Left colon (tissue), 2 donors: ENCODE measurements around the gene PIM3. TPM values are rescaled to one million over a fixed set of nuclear protein-coding genes. Genes with fewer than 3 reads are reported as not detected.

Experiments
- ATAC-seq: fragments of 200-7000 bp; cut with Tn5 transposase; one replicate; pipeline ENCODE4 v1.9.1; 2020; ENCODE audit warnings: mild to moderate bottlenecking, moderate library complexity
- DNase-seq, 2 donors: peaks; one replicate each; pipeline ENCODE4 v3.0.0-alpha.2; 2020
- intact Hi-C, 2 donors: fragments of 100-400 bp; cut with DNase I in 1 of 2; cut with micrococcal nuclease in 1 of 2; formaldehyde crosslinking; loops; one replicate each; pipeline versions ENCODE4 v1.11.2 to v1.14.0; 2022; cut with DNase I, micrococcal nuclease
- total RNA-seq, 2 donors: library from RNA; stranded (reverse); fragmentation: NEBNext Ultra II Directional; extraction: Animal tissue kit (Norgen Biotek cat#: 25700); gene quantifications; one replicate each; pipeline ENCODE4 v1.2.1, GENCODE V29; 2021
- donor health status: DM: no; HTN: no; CAD: no.
- donor health status: DM: yes; HTN: yes; CAD: no.

PIM3 gene
- total RNA-seq, 2 donors from 2014 or later, result 45.6 to 201 TPM

GRCh38 chr22:49993649-49994360 lies 33.2 kb downstream of the PIM3 start:
- DNase-seq (no peak), ATAC-seq (no peak)
- intact Hi-C loops, result no loop called here

- ATAC-seq (no peak), DNase-seq (no peak)
- intact Hi-C loops, result no loop called here
Observed at GRCh38 chr22:49994361-49995040, 33.9 kb downstream of the PIM3 start.

- intact Hi-C loops, result no loop called here
- ATAC-seq (no peak), DNase-seq (no peak)
Observed at GRCh38 chr22:49995041-49995360, 34.4 kb downstream of the PIM3 start.

- intact Hi-C loops, result no loop called here
- DNase-seq (no peak), ATAC-seq (no peak)
Observed at GRCh38 chr22:49995361-49996118, 35.0 kb downstream of the PIM3 start.

GRCh38 chr22:49996119-49996517 lies 35.5 kb downstream of the PIM3 start:
- intact Hi-C loops, result no loop called here
- ATAC-seq (peak; percentile 79), DNase-seq (peak; percentile 57 to 85)

- ATAC-seq (peak; percentile 1), DNase-seq (no peak)
- intact Hi-C loops, result no loop called here
Observed at GRCh38 chr22:49996518-49997250, 36.1 kb downstream of the PIM3 start.

GRCh38 chr22:49997251-49997599 lies 36.7 kb downstream of the PIM3 start:
- intact Hi-C loops, result no loop called here
- peak; percentile 86 to 91 for DNase-seq
- ATAC-seq, result peak; percentile 78

GRCh38 chr22:49997932-49998717 lies 37.6 kb downstream of the PIM3 start:
- ATAC-seq (no peak), DNase-seq (no peak)
- intact Hi-C loops, result no loop called here

- intact Hi-C loops, result no loop called here
- ATAC-seq (no peak), DNase-seq (no peak)
Observed at GRCh38 chr22:49998718-49999062, 38.1 kb downstream of the PIM3 start.

- peak in 1 of 2 donors; percentile 46 for DNase-seq
- ATAC-seq, result peak; percentile 13
- intact Hi-C loops, result no loop called here
Observed at GRCh38 chr22:49999063-49999945, 38.7 kb downstream of the PIM3 start.

- ATAC-seq (no peak), DNase-seq (no peak)
- intact Hi-C loops, result no loop called here
Observed at GRCh38 chr22:49999946-50000586, 39.5 kb downstream of the PIM3 start.

- DNase-seq (no peak), ATAC-seq (no peak)
- intact Hi-C loops, result no loop called here
Observed at GRCh38 chr22:50000587-50001387, 40.2 kb downstream of the PIM3 start.

GRCh38 chr22:50001388-50002231 lies 41.0 kb downstream of the PIM3 start:
- ATAC-seq, result no peak
- intact Hi-C loops, result no loop called here
- DNase-seq, result no peak

- intact Hi-C loops, result no loop called here
- ATAC-seq (no peak), DNase-seq (no peak)
Observed at GRCh38 chr22:50002791-50003190, 42.2 kb downstream of the PIM3 start.

GRCh38 chr22:50004918-50005317 lies 44.3 kb downstream of the PIM3 start:
- intact Hi-C loops, result no loop called here
- no peak for DNase-seq
- no peak for ATAC-seq

GRCh38 chr22:50007057-50007511 lies 46.5 kb downstream of the PIM3 start:
- intact Hi-C loops, result no loop called here
- ATAC-seq (peak; percentile 37), DNase-seq (no peak)
